GM18511 (cell line): ENCODE results near the gene GNAO1.

ENCODE experiments used
- ATAC-seq: cut with Tn5 transposase; IDR thresholded peaks from one replicate; pipeline ENCODE4 v1.9.1; 2021; ENCODE audit warnings: mild to moderate bottlenecking, moderate library complexity; ENCODE audit not compliant: unreplicated experiment

GNAO1 gene

DNA sequence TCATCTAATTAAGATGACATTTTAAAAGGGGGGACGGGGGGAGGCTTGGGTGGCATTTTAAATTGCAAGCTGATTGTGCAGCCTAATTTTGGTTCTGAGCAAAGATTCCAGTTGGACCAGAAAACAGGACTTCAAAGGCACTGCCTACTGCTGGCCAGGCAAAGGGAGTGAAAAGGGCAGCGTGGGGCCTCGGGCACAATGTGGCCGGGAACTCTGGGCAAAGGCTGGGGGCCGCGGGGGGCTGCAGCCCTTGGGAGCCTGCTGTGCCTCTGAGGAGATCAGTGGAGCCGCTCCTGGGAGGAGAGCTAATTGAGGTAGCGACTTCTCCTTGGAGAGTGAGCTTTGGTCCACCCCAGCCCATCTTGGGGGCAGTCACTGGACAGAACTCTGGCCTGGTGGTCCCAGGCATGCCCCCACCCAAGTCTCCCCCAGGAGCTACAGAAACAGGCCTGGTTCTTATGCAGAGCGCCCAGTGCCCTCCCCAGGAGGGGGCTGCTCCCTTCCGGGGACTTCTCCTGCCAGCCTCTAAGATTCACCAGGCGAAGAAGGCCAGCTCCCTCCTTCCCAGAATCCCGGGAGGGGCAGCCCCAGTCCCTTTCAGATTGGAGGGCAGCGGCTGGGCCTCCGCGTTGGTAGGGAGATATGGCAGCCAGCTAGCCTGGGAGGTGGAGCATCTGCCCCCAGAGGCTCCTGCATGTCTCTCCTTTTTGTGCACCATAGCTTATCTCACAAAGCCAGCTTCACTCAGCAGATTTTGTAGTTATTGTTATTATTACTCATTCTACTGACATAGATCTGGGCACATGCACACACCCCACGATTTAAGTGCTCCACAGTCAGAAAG, 115.6 kb downstream of the GNAO1 start:
- no peak for ATAC-seq

DNA sequence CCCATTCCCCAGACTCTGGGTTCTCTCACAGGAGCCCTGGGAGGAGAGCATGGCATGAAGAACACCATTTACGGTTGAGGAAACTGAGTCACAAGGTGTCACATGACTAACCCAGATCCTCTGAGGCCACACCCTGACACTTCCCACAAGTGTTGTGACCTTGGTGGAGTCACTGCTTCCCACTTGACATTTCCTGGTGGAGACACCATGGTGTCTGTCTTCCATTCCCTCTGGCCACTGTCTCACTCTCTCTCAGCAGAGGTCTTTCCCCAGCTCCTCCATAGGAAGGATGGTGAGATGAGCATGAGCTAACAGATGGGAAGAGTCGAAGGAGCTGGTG, 116.2 kb downstream of the GNAO1 start:
- ATAC-seq, result no peak

GRCh38 chr16:56309008-56309407, 117.7 kb downstream of the GNAO1 start:
- ATAC-seq, result no peak

DNA sequence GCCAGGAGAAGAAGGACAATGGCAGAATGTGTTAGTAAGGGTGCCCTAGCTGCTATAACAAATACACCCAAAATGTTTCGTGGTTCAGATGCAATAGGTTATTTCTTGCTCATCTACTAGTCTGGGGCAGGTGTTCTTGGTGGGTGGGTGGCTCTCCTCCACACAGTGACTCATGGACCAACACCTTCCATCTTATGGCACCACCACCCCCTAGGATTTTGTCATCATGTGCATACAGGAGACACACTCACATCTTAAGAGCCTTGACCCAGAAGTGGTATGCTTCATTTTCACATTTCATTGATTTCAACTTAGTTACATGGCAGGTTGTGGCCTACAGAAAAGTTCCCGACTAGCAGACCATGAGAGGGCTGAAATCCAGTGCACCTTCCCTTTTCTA, 119.4 kb downstream of the GNAO1 start:
- no peak for ATAC-seq

DNA sequence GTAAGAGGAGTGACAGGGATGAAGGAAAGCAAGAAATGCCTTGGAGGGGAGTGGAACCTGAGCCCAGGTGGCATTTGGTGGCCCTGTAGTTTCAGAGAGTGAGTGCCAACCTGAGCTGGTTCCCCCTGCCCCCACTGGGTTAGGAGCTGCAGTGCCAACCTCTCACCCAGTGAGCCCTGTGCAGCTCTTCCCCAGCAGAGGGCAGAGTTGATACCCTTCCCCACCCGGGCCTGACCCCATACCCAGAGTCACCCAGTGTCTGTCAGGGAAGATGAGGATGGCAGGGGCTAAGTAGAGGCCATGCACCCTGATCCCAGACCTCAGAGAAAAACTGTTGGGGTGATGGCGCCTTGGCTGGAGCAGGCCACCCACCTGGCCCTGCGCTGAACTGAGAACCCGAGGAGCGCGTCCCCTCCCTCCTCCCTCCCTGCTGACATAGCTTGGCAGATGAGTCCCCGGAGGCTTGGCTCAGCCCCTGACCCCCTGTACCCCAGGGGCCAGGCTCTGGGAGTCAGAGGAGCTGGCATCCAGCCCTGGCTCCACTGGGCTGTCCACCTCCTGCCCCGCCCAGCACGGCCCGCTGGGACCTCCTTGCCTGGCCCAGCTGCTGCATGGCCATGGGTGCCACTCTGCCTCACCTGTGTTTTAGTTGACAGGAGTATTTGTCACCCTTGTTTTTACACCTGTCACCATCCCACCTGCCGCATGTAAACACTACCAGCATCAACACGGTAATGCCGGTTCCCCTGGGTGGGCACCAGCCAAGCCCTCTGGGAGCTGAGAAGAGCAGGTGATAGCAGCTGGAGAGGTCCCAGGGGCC, 120.1 kb downstream of the GNAO1 start:
- ATAC-seq, result no peak

DNA sequence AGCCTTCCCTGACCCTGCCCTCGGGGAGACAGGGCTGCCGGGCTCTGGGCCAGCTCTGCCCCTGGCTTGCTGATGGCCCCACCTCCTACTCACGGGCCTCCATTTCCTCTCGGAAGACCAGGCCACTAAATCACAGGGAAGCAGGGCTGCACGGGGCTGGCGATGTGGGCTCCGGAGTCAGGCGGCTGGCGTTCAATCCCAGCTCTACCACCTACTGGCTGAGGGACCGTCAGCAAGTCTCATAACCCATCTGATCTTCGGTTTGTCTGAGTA, 120.7 kb downstream of the GNAO1 start:
- no peak for ATAC-seq

GRCh38 chr16:56312556-56312955, 121.3 kb downstream of the GNAO1 start:
- no peak for ATAC-seq

DNA sequence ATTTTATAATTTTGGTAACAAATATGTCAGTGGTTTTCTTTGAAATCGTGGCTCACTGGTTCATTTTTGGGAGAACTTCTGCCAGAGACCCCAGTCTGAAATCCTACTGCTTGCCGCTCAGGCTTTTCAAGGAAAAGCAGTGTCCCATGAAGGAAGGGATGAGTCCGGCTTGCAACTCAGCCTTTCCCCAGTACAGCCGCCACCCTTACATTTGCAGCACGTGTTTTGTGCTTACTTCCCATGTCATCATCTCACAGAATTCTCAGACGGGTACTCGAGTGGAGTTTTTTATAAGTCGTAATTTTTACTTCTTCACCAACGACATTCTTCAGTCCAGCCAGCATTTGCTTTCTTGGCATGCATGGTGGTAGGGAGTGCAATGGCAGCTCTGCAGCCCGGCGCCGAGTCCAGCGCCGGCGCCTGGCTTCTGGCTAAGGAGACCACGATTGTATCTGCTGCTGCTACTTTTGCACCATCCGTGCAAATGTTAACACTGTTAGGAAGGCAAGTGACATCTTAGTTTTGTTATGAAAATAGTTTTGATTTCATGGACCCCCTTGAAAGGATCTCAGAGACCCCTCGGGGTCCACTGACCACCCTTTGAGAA, 123.1 kb downstream of the GNAO1 start:
- ATAC-seq, result no peak

DNA sequence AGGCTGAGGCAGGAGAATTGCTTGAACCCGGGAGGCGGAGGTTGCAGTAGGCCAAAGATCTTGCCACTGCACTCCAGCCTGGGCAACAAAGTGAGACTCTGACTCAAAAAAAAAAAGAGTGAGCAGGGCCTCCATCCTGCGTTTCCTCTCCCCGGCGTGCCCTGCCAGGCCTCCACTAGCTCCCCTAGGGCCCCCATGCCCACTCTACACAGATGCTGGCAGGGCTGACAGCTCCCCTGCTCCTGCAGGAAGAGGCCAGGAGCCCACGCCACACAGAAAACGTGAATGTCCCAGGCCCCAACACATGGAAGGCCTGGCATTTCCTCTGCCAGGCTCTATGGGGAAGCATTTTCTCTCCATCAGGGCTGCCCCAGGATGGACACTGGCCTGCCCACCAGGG, 124.7 kb downstream of the GNAO1 start:
- ATAC-seq, result no peak

GRCh38 chr16:56316545-56316944, 125.3 kb downstream of the GNAO1 start:
- no peak for ATAC-seq

GRCh38 chr16:56317998-56318826, 126.9 kb downstream of the GNAO1 start:
- ATAC-seq, result peak; percentile 99

GRCh38 chr16:56318827-56319140, 127.5 kb downstream of the GNAO1 start:
- no peak for ATAC-seq

GRCh38 chr16:56319376-56319775, 128.1 kb downstream of the GNAO1 start:
- no peak for ATAC-seq

DNA sequence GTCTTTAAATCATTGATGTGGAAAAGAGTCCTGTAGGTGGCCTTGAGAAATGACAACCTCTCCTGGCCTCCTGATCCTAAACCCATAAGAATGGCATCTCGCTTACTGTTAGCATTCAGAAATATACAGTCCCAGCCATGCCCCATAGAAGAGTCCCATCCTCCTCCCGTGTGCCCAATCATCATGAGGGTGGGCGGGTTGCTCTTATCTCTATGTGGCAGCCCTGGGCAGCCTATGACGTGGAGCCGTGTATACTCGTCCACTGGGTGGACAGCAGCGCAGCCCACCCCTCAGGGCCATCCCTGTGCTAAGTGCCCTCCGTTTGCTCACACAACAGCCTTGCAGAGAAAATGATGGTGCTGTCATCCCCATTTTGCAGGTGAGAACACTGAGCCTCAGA, 128.8 kb downstream of the GNAO1 start:
- no peak for ATAC-seq

DNA sequence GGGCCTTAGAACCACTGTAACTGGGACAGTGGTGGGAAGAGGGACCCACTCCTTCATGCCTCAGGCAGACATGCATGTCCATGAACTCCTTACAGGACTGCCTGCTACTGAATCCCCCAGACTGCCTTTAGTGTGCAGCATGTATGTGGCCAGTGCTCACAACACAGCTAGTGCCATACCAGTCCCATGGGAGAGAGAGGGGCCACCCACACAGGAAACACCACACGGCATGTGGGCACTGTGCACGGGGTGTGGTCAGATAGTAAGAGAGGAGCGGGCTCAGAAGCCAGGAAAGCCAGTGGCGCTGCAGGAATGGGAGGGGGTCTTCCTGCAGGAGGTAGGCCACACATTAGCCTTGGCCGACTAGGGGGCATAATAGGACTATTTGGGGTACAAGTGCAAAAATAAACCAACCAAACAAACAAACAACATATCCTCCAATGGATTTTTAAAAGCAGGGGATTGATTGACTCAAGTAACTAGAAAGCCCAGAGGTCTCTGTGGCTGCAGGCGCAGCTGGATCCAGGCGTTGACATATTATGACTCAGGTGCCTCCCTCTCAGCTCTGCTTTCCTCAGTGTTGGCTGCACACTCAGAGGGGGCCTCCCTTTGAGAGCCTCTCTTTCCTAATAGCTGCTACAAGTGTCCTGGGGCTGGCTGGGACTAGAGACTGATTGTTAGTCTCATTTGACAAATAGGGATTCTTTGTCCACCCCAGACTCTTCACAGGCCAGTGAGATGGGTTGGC, 129.7 kb downstream of the GNAO1 start:
- ATAC-seq, result no peak

DNA sequence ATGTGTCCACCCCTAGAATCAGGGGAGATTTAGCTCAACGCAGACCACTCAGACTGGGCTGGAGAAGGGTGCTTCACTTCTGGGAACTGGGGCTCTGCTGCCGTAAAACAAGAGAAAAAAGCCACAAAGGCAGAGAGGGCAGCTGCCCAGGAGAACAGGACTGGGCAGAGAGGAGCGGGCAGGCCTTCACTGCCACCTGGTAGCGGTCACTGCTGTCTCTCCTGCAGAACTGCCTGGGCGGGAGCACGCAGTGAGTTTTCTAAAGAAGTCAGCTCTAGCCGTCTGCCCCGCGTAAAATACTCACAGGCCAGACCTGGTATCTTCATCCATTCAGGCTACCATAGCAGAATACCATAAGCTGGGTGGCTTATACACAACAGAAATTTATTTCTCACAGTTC, 130.3 kb downstream of the GNAO1 start:
- no peak for ATAC-seq

GRCh38 chr16:56324406-56324805, 133.1 kb downstream of the GNAO1 start:
- ATAC-seq, result no peak

- no peak for ATAC-seq
These were observed 134.7 kb downstream of the GNAO1 start for GRCh38 chr16:56325956-56326355.

DNA sequence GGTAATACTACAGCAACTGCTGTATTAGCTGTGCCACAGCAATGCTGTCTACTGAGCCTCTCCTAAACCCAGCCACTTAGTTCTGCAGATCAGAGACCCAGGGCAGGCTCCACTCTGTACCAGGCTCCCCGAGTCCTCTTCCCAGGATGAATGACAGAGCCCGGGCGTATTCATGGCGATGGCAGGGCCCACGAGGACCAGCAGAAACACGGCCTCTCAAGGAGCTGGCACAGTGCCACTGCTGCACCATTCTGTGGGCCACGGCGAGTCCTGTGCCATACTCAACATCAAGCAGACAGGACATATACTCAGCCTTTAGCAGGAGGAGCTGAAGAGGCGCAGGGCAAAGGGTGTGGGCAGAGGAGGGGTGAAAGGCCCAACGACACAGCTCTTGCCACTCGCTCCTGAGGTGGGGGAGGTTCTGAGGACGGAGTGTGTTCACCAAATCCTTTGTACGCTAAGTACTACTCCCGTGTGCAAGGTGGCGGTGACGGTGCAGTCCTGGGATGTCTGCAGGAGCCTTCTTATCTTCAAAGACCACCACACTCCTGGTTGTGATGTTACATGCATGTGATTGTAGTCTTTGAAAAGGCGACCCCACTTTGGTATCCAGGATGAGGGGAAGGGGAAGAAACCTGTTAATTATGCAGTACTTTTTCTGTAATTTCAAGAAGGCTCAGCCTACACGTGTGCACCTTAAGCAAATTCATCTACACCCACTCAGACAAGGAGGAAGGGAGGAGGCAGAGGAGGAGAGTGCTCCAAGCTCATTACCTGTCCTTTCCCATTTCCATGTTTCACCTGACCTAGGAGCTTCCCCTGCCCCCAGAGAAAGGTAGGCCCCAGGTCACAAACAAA, 136.0 kb downstream of the GNAO1 start:
- no peak for ATAC-seq

DNA sequence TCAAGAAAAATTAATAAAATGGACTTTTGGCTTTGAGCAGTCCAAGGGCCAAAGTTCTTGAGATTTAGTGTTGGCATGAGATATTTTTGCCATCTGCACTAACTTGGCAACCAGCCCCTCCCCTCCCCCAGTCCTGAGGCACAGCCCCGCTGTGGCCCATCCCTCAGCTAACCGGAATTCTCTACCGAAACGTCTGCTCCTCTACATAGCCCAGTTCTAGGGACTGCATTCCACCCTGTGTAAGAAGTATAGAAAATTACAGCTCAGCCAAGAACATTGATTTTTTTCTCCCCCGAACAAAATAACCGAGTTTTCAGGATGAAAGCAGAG, 136.6 kb downstream of the GNAO1 start:
- ATAC-seq, result no peak
